Small intestine (tissue), 7 donors: ENCODE data around the gene FILIP1L. TPM values are rescaled to one million over a fixed set of nuclear protein-coding genes. Genes with fewer than 3 reads are reported as not detected.

ENCODE experiments used
- DNase-seq, 2 donors: peaks; one replicate each; pipeline versions ENCODE4 v3.0.0 to v3.0.0-alpha.2; 2013
- FAIRE-seq: peaks from 2 replicates; lab custom pipeline; 2012; peaks lifted over from hg19 to GRCh38; lab: Jason Lieb, UNC
- H3K27ac ChIP-seq, 3 donors: one replicate each; pipeline ENCODE4 v1.5.1; 2013; ENCODE audit warnings: low read length in 2 of 3, mild to moderate bottlenecking in 2 of 3, control low read depth in 1 of 3, inconsistent platforms in 1 of 3, low read depth in 1 of 3, moderate library complexity in 1 of 3
- H3K27me3 ChIP-seq, 3 donors: one replicate each; pipeline ENCODE4 v1.6.1; 2013; ENCODE audit warnings: low read length in 3 of 3, inconsistent platforms in 1 of 3; ENCODE audit not compliant: control insufficient read depth in 3 of 3, insufficient read depth in 3 of 3
- H3K36me3 ChIP-seq, 3 donors: one replicate each; pipeline ENCODE4 v1.6.1; 2013; ENCODE audit warnings: low read length in 3 of 3, inconsistent platforms in 1 of 3, low read depth in 1 of 3, mild to moderate bottlenecking in 1 of 3, moderate library complexity in 1 of 3; ENCODE audit not compliant: control insufficient read depth in 3 of 3, insufficient read depth in 2 of 3
- H3K4me1 ChIP-seq, 3 donors: one replicate each; pipeline ENCODE4 v1.6.1; 2013; ENCODE audit warnings: low read length in 2 of 3, inconsistent platforms in 1 of 3, low read depth in 1 of 3, mild to moderate bottlenecking in 1 of 3, moderate library complexity in 1 of 3; ENCODE audit not compliant: control insufficient read depth in 3 of 3, insufficient read depth in 2 of 3
- H3K4me3 ChIP-seq, 3 donors: one replicate each; pipeline ENCODE4 v1.5.1; 2013; ENCODE audit warnings: low read length in 3 of 3, control low read depth in 1 of 3, inconsistent platforms in 1 of 3, low read depth in 1 of 3, mild to moderate bottlenecking in 1 of 3, moderate library complexity in 1 of 3
- H3K9me3 ChIP-seq, 2 donors: one replicate each; pipeline ENCODE4 v1.6.1; 2013; ENCODE audit warnings: low read depth in 1 of 2, low read length in 1 of 2; ENCODE audit not compliant: control insufficient read depth in 2 of 2, insufficient read depth in 1 of 2
- WGBS, 3 donors: extraction: QIAGEN DNeasy Blood & Tissue Kit; methylation state at CpG; one replicate each; pipeline ENCODE4 v1.1.7; 2013; 5-methylcytosine and 5-hydroxymethylcytosine counted together
- polyA plus RNA-seq, 4 donors: library from polyadenylated mRNA; stranded (reverse) in 3 of 4; unstranded in 1 of 4; fragments of 200-250 nt in 3 of 4; fragments of 120-200 nt in 1 of 4; gene quantifications; one replicate each; pipeline versions ENCODE4 v1.2.1 to v1.2.3, GENCODE V29; 2013
- donor health status: healthy with polysubstance abuse.
- donor health status: control.
- donor health status: control.
- donor health status: Bipolar disorder and iron deficiency.
- donor health status: healthy.

FILIP1L gene
- polyA plus RNA-seq, 4 donors, result 10.5 to 20.4 (median 17.9) TPM

- Histone ChIP-seq H3K27me3 (no peaks in the 10 kb centered on the region), H3K9me3 (peaks cover 0 to 8% of the 10 kb centered on the region in 2 donors), H3K4me1 (no peaks in the 10 kb centered on the region), H3K27ac (no peak overlapping the region), H3K36me3 (peaks cover 0 to 2% (median 2%) of the 10 kb centered on the region in 3 donors), H3K4me3 (no peak overlapping the region)
- DNase-seq (no peak), FAIRE-seq (no peak)
These were observed 40.8 kb upstream of the FILIP1L start for GRCh38 chr3:100155128-100155527.

- FAIRE-seq (no peak), DNase-seq (no peak)
These were observed 39.9 kb upstream of the FILIP1L start for GRCh38 chr3:100154171-100154570.

GRCh38 chr3:100151024-100151707 is 36.9 kb upstream of the FILIP1L start:
- no peak for FAIRE-seq
- H3K36me3 ChIP-seq, result peaks cover 0 to 4% (median 1%) of the 10 kb centered on the region in 3 donors
- H3K27me3 ChIP-seq, result no peaks in the 10 kb centered on the region
- peak overlapping the region in 2 of 3 donors; percentile 4 to 79 for H3K27ac ChIP-seq
- DNase-seq, result no peak
- no peaks in the 10 kb centered on the region for H3K4me1 ChIP-seq
- H3K4me3 ChIP-seq, result no peak overlapping the region
- peaks cover 0 to 5% of the 10 kb centered on the region in 2 donors for H3K9me3 ChIP-seq
- WGBS, 3 donors, result 76 to 89% (median 88%) methylated on average over 8 of the region's 8 CpGs

More at GRCh38 chr3:100154171-100154570, 39.9 kb upstream of the FILIP1L start:
- Histone ChIP-seq H3K27me3 (no peaks in the 10 kb centered on the region), H3K4me3 (no peak overlapping the region), H3K9me3 (peaks cover 0 to 8% of the 10 kb centered on the region in 2 donors), H3K36me3 (peaks cover 0 to 2% (median 2%) of the 10 kb centered on the region in 3 donors), H3K27ac (no peak overlapping the region), H3K4me1 (no peaks in the 10 kb centered on the region)
- WGBS, 3 donors, result 97 to 100% (median 97%) methylated on average over 1 of the region's 1 CpG

- Histone ChIP-seq H3K4me3 (no peak overlapping the region), H3K9me3 (peaks cover 0 to 2% of the 10 kb centered on the region in 2 donors), H3K27ac (peak overlapping the region in 2 of 3 donors; percentile 4 to 49), H3K4me1 (no peaks in the 10 kb centered on the region), H3K27me3 (no peaks in the 10 kb centered on the region), H3K36me3 (peaks cover 0 to 4% (median 0%) of the 10 kb centered on the region in 3 donors)
- FAIRE-seq, result no peak
- WGBS, 3 donors, result 75 to 100% (median 90%) methylated on average over 1 of the region's 1 CpG
- no peak for DNase-seq
These were observed 36.2 kb upstream of the FILIP1L start for GRCh38 chr3:100150473-100150872.

GRCh38 chr3:100149713-100150415 is 35.6 kb upstream of the FILIP1L start:
- H3K36me3 ChIP-seq, result peaks cover 0 to 4% (median 0%) of the 10 kb centered on the region in 3 donors
- H3K27ac ChIP-seq, result peak overlapping the region in 2 of 3 donors; percentile 39 to 52
- H3K4me3 ChIP-seq, result no peak overlapping the region
- 89 to 93% (median 93%) methylated on average over 6 of the region's 6 CpGs for WGBS, 3 donors
- no peaks in the 10 kb centered on the region for H3K27me3 ChIP-seq
- no peaks in the 10 kb centered on the region for H3K9me3 ChIP-seq
- no peaks in the 10 kb centered on the region for H3K4me1 ChIP-seq
- FAIRE-seq (no peak), DNase-seq (no peak)

GRCh38 chr3:100149130-100149529 is 34.8 kb upstream of the FILIP1L start:
- no peaks in the 10 kb centered on the region for H3K4me1 ChIP-seq
- FAIRE-seq (no peak), DNase-seq (no peak)
- H3K9me3 ChIP-seq, result no peaks in the 10 kb centered on the region
- no peak overlapping the region for H3K27ac ChIP-seq
- peaks cover 0 to 4% (median 0%) of the 10 kb centered on the region in 3 donors for H3K36me3 ChIP-seq
- 71 to 75% (median 72%) methylated on average over 2 of the region's 2 CpGs for WGBS, 3 donors
- no peak overlapping the region for H3K4me3 ChIP-seq
- no peaks in the 10 kb centered on the region for H3K27me3 ChIP-seq

- FAIRE-seq (no peak), DNase-seq (no peak)
- Histone ChIP-seq H3K4me3 (no peak overlapping the region), H3K9me3 (peaks cover 0 to 2% of the 10 kb centered on the region in 2 donors), H3K27ac (no peak overlapping the region), H3K36me3 (peaks cover 0 to 2% (median 0%) of the 10 kb centered on the region in 3 donors), H3K27me3 (no peaks in the 10 kb centered on the region), H3K4me1 (no peaks in the 10 kb centered on the region)
- WGBS, 3 donors, result 82 to 90% (median 84%) methylated on average over 1 of the region's 1 CpG
These were observed 30.1 kb upstream of the FILIP1L start for GRCh38 chr3:100144255-100144866.

GRCh38 chr3:100141586-100141985 is 27.3 kb upstream of the FILIP1L start:
- DNase-seq (no peak), FAIRE-seq (no peak)
- Histone ChIP-seq H3K9me3 (peaks cover 0 to 2% of the 10 kb centered on the region in 2 donors), H3K27ac (no peak overlapping the region), H3K4me3 (no peak overlapping the region), H3K36me3 (no peaks in the 10 kb centered on the region), H3K4me1 (peaks cover 0 to 4% (median 0%) of the 10 kb centered on the region in 3 donors), H3K27me3 (no peaks in the 10 kb centered on the region)
- 73 to 93% (median 78%) methylated on average over 1 of the region's 1 CpG for WGBS, 3 donors
